AG04449 (cell line): ENCODE data around the gene KIAA0408.

Experiments used
- CTCF ChIA-PET: fragments of 350-600 bp; formaldehyde crosslinking; extraction: SDS; loops from one replicate; lab custom pipeline; 2021; ENCODE audit warnings: antibody characterized with exemption; lab: Yijun Ruan, JAX
- POLR2A ChIA-PET: fragments of 400-600, 350-600 bp; formaldehyde crosslinking; extraction: SDS; loops from one replicate; lab custom pipeline; 2020; ENCODE audit warnings: antibody characterized with exemption, inconsistent platforms; lab: Yijun Ruan, JAX
- DNase-seq: peaks from one replicate; pipeline ENCODE4 v3.0.0-alpha.2; 2010; ENCODE audit warnings: low read depth, low spot score
- H3K4me3 ChIP-seq: 2 replicates; pipeline ENCODE4 v1.5.1; 2011; ENCODE audit warnings: low read depth, mild to moderate bottlenecking, control low read depth, low read length
- CTCF ChIP-seq: IDR thresholded peaks from one replicate; pipeline ENCODE4 v1.5.1; 2011; ENCODE audit warnings: mild to moderate bottlenecking, moderate library complexity, low read length, control low read depth, inconsistent platforms; ENCODE audit not compliant: insufficient read depth; ENCODE audit errors: missing control alignments

The KIAA0408 gene

GRCh38 chr6:127489248-127489647, 30.1 kb upstream of the KIAA0408 start:
- POLR2A ChIA-PET = no interaction called here
- no peak for TF ChIP-seq CTCF
- H3K4me3 ChIP-seq = no peak overlapping the region
- no peak for DNase-seq
- CTCF ChIA-PET = interaction anchor here (0.8 to 1.0 kb wide), 2 partner anchors 50 to 51 kb away, joined by 3 to 4 read pairs; no protein-coding TSS in a partner anchor

- H3K4me3 ChIP-seq = no peak overlapping the region
- no peak for TF ChIP-seq CTCF
- DNase-seq = no peak
- ChIA-PET CTCF (interaction anchor here (1.8 kb wide), 1 partner anchor 29 kb away, joined by 14 read pairs; no protein-coding TSS in a partner anchor), POLR2A (no interaction called here)
Measured at GRCh38 chr6:127486934-127487333, 27.7 kb upstream of the KIAA0408 start.

GRCh38 chr6:127484212-127484863, 25.1 kb upstream of the KIAA0408 start:
- no peak for DNase-seq
- H3K4me3 ChIP-seq = no peak overlapping the region; the same call in 1 of the 2 replicates
- TF ChIP-seq CTCF = no peak
- ChIA-PET CTCF (interaction anchor here (1.2 to 4.4 kb wide), 6 partner anchors 18 to 218 kb away, joined by 3 to 30 read pairs (median 6); partner anchors contain the start of genes MTCL3 and RNF146), POLR2A (interaction anchor here (1.1 kb wide), 1 partner anchor 32 kb away, joined by 3 read pairs; no protein-coding TSS in a partner anchor)

- POLR2A ChIA-PET = no interaction called here
- CTCF ChIA-PET = interaction anchor here (1.2 to 4.4 kb wide), 7 partner anchors 17 to 63 kb away, joined by 3 to 30 read pairs (median 7); partner anchors contain the start of gene MTCL3
- no peak for DNase-seq
- 0 out of 2 replicates have a peak overlapping the region, but pooled peaks have one; percentile 6 for H3K4me3 ChIP-seq
- TF ChIP-seq CTCF = no peak
Measured at GRCh38 chr6:127483399-127484055, 24.3 kb upstream of the KIAA0408 start.

GRCh38 chr6:127482325-127482724, 23.1 kb upstream of the KIAA0408 start:
- no peak for DNase-seq
- ChIA-PET POLR2A (no interaction called here), CTCF (interaction anchor here (1.1 to 4.4 kb wide), 6 partner anchors 15 to 181 kb away, joined by 3 to 19 read pairs (median 4); no protein-coding TSS in a partner anchor)
- no peak for TF ChIP-seq CTCF
- H3K4me3 ChIP-seq = no peak overlapping the region

- POLR2A ChIA-PET = no interaction called here
- no peak for TF ChIP-seq CTCF
- no peak overlapping the region for H3K4me3 ChIP-seq
- CTCF ChIA-PET = interaction anchor here (1.5 to 4.4 kb wide), 5 partner anchors 10 to 180 kb away, joined by 3 to 19 read pairs (median 5); no protein-coding TSS in a partner anchor
- no peak for DNase-seq
Measured at GRCh38 chr6:127481628-127482027, 22.4 kb upstream of the KIAA0408 start.
